Measurements from ENCODE around the gene DNAJC8.

Gene DNAJC8

GRCh38 chr1:28199328-28200233, 33.2 kb downstream of the DNAJC8 start:
- peak; percentile 75 for DNase-seq

- no peak for DNase-seq
Observed at GRCh38 chr1:28197682-28198415, 35.0 kb downstream of the DNAJC8 start.

DNA sequence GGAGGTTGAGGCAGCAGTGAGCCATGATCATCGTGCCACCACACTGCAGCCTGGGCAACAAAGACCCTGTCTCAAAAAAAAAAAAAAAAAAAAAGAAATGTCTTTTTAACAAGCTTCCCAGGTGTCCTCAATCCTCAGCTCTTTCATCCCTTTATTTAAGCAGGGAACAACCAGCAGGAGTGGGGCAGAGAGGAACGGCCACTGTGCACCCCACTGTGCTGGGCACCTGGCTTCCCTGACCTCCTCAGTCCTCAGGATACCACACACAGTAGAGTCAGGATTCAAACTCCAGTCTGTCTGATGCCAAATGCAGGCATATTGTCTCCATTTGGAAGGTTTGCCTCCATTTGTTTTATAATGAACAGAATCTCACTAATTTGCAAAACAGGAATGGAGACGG, 36.5 kb downstream of the DNAJC8 start:
- DNase-seq, result no peak

- no peak for DNase-seq
Observed at GRCh38 chr1:28195780-28196179, 37.0 kb downstream of the DNAJC8 start.

DNA sequence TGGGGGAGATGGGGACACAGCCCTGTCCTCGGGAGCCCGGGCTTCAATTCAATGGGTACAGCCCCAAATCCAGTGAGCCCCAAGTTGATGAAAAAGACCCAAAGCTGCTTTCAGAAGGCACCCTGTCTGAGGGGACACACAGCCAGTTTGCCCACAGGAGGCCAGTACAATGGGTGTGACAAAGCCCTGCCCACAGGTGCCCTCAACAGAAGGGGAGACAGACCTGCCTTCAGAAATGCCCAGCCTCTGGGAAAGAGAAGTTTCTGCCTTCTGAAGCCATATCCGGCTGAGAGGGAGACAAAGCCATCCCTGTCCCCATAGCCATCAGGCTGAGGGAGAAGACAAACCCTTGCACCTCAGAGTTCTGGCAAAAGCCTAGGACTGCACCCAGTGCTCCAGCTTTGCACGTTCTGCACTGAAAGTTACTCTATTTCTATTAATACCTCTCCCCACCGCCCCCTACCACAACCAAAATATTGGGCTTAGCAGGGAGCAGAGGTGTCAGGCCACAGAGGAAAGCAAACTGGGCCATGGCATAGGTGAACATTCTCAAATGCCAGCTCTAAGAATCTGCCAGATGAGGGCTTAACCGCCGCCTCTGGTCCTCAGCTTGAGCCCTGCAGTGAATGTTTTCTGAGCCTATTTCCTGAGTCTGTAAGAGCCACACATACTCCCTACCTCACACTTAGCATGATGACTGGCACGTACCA, 38.3 kb downstream of the DNAJC8 start:
- no peak for DNase-seq

DNA sequence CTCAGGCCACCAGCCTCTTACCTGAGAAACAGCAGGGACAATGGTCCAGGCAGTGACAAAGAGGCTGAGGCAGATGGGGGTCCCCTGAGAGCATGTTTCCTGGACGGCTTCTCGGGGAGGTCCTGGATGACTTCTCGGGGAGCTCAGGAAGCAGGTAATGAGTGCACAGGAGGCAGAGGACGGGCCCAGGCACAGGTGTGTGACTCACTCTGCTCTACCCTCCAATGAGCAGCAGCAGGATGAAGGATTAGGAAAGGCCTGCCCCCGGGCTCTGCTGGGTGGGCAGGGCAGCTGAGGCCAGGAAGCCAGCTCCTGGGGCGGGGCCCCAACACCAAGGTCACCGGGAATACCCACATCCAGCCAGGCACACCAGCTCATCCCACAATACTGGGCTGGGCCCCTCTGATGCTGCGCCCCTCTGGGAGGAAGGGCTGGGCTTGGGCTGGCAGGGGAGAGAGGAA, 39.1 kb downstream of the DNAJC8 start:
- no peak for DNase-seq

GRCh38 chr1:28190996-28191645, 41.7 kb downstream of the DNAJC8 start:
- no peak for DNase-seq

DNA sequence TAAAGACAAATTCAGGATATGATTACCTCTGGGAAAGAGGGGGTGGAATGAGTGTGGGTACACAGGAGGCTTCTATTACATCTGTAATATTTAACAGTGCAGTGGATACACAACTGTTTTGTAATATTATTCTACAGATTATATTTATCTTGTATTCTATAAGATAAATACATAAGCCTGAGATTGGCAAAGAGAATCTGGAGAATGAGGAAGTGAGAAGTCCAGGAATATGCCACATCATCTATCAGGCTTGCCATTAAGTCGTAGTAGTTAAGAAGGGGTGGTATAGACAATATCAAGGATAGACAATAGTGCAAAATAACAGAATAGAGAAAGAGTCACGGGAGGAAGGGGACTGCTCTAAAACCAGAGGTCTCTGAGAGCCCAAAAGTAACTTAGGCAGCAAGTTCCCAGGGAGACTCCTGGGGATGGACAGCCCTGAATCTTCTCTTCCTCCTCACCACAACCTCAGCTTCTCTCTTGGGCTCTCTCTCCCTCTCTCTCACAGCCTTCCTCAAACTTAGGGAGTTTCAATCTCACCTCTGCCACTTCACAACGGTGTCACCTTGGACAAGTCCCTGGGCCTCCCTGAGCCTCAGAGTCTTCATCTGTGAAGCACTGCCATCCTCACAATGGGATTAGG, 42.4 kb downstream of the DNAJC8 start:
- no peak for DNase-seq

DNA sequence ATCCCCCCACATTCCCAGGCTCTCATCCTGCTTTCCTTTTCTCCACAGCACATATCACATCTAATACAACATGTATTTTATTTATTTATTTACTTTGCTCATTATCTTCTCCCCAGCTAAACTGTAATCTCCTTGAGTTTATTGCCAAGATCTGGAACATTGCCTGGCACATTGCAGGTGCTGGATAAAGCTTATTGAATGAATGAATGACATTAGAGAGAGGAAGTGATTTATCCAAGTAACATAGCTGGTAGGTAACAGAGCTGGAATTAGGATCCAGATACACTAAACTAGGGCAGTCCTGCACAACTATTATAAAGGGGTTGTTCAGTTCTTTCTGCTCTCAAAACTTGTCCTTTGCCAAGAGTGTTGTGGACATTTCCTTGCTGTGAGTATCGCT, 47.8 kb downstream of the DNAJC8 start:
- no peak for DNase-seq

GRCh38 chr1:28180306-28181305, 52.2 kb downstream of the DNAJC8 start:
- no peak for DNase-seq

DNA sequence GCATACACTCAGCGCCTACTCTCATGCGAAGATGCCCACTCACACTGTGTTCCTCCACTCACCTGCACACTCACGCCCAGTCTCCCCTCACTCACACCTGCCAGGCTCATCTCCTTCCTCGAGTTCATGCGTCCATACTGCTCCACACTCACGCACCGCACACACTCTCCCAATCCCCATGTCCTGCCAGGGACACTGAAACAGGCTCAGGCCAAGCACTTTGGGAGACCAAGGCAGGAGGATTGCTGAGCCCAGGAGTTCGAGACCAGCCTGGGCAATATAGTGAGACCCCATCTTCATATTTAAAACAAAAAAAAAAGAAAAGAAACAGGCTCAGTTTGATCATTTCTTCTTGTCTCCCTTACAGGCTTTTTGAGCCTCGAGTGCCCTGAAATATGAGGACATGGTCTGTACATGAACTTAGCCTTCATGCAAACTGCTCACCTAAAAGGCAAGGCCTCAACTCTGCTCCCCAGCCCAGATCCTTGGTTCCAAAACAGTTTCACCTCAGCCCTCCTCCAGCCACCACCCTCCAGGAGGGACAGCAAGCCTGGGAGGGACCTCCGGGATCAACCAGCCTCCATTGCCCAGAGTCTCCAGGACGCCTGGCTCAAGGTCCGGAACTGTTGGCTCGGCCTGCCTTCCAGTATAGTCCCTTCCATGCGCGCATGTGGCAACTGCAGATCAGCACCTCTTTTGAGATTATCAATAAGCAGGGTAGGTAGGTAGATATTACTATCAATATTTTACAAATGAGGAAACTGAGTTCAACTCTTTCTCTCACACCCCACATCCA, 53.9 kb downstream of the DNAJC8 start:
- no peak for DNase-seq

GRCh38 chr1:28176492-28177470, 56.0 kb downstream of the DNAJC8 start, which contains the start of gene PTAFR:
Gene PTAFR, minus strand, starts transcription at chr1:28176690. Its CDS starts 25,669 bp downstream, at chr1:28151021.
- peak; percentile 24 for DNase-seq

- DNase-seq, result no peak
Observed at GRCh38 chr1:28175955-28176485, 56.8 kb downstream of the DNAJC8 start.

DNA sequence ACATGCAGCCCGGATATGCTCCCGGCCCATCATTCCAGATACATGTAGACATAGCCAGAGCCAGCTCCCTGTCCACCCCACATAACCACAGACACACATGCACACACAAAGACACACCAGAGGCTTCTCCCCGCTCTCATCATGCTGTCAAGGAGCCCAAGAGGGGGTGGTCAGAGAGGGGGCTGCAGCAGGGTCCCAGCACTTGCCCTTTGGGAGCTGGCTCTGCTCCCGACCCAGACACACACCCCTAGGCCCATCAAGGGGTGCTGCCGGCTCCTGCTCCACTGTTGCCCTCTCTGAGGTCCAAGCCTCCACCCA, 58.9 kb downstream of the DNAJC8 start:
- DNase-seq, result no peak

DNA sequence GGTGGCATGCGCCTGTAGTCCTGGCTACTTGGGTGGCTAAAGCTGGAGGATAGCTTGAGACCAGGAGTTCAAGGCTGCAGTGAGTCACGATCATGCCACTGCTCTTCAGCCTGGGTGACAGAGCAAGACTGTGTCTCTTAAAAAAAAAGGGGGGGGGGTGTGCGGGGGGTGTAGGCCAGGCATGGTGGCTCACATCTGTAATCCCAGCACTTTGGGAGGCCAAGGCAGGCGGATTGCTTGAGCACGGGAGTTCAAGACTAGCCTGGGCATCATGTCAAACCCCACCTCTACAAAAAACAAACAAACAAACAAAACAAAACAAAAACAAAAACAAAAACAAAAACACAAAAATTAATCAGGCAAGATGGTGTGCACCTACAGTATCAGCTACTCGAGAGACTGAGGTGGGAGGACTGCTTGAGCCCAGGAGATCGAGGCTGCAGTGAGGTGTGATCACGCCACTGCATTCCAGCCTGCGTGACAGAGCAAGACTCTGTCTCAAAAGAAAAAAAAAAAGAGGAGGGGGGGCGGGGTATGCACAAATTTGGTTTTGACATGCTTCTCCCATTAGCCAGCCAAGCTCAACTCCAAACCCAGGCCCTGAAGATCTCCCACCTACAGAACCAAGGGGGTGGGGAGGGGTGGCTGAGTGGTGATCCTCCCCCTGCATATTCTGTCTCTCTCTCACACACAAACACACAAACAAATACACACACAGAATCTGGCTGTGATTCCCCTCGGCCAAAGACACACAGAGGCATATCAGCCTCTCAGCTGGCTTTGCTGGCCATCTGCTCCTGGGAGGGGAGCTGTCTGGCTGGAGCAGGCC, 59.5 kb downstream of the DNAJC8 start:
- DNase-seq, result no peak

- DNase-seq, result peak; percentile 48
Observed at GRCh38 chr1:28172713-28173150, 60.1 kb downstream of the DNAJC8 start.

DNA sequence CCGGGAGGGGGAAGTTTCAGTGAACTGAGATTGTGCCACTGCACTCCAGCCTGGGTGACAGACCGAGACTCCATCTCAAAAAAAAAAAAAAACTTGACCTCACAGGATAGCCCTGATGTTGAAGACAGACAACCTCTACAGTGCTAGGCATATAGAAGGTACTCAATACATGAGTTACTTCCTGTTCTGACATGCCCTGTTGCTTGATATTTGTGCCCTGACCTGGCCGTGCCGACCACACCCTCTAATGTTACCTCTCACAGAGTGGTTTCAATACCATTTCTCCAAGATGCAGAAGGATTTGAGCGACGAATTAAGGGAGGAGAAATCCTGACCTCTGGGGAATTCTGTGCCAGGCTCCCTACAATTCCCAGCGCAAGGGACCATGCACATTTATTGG, 61.6 kb downstream of the DNAJC8 start:
- no peak for DNase-seq
